GM10248 (cell line): Measurements from ENCODE around the gene DIP2C.

ENCODE experiments used
- CTCF ChIA-PET: fragments of 300-600 bp; sonication (Branson Sonifier 250); formaldehyde crosslinking; extraction: SDS; loops from one replicate; lab custom pipeline; 2021; ENCODE audit warnings: antibody characterized with exemption; lab: Yijun Ruan, JAX
- POLR2A ChIA-PET: fragments of 350-650 bp; sonication (Branson Sonifier 250); formaldehyde crosslinking; extraction: SDS; loops from one replicate; lab custom pipeline; 2020; ENCODE audit warnings: antibody characterized with exemption; lab: Yijun Ruan, JAX
- DNase-seq: peaks from one replicate; pipeline ENCODE4 v3.0.0; 2012; ENCODE audit errors: extremely low spot score
- TF ChIP-seq, protein P1 (sequence below): IDR thresholded peaks from 2 replicates; pipeline ENCODE4 v1.5.1; 2012; ENCODE audit warnings: mild to moderate bottlenecking, low read depth; ENCODE audit errors: extremely low read depth, missing control alignments, control extremely low read depth

Gene DIP2C

DNA sequence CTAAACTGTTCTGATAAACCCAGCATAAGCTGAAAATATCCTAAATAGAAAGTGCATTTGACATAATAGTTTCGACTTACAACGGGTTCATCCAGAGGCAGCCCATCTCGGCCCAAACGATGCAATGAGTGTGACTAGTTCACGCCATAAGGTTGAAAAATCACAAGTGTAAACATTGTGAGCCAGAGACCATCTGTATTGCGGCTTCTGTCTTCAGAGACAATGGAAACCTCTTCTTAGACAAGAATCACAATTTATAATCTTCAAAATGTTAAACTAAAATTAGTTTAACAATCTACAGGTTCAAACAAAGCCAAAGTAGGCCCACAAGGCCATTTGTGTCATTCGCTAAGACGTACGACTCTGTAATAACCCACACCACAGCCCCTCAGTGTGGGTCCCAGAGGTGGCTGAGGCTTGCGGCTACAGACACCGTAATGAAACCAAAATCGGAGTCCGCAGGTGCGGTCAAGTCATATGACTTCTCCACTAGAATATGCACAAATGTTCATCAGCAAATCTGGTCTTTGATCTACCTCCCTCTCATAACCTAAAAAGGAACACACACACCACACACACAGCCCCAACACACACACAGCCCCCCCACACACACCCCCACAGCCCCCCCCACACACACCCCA, 81.8 kb downstream of the DIP2C start:
- DNase-seq = no peak
- POLR2A ChIA-PET = no interaction called here
- CTCF ChIA-PET = no interaction called here
- TF ChIP-seq, protein P1, sequence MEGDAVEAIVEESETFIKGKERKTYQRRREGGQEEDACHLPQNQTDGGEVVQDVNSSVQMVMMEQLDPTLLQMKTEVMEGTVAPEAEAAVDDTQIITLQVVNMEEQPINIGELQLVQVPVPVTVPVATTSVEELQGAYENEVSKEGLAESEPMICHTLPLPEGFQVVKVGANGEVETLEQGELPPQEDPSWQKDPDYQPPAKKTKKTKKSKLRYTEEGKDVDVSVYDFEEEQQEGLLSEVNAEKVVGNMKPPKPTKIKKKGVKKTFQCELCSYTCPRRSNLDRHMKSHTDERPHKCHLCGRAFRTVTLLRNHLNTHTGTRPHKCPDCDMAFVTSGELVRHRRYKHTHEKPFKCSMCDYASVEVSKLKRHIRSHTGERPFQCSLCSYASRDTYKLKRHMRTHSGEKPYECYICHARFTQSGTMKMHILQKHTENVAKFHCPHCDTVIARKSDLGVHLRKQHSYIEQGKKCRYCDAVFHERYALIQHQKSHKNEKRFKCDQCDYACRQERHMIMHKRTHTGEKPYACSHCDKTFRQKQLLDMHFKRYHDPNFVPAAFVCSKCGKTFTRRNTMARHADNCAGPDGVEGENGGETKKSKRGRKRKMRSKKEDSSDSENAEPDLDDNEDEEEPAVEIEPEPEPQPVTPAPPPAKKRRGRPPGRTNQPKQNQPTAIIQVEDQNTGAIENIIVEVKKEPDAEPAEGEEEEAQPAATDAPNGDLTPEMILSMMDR = no peak

DNA sequence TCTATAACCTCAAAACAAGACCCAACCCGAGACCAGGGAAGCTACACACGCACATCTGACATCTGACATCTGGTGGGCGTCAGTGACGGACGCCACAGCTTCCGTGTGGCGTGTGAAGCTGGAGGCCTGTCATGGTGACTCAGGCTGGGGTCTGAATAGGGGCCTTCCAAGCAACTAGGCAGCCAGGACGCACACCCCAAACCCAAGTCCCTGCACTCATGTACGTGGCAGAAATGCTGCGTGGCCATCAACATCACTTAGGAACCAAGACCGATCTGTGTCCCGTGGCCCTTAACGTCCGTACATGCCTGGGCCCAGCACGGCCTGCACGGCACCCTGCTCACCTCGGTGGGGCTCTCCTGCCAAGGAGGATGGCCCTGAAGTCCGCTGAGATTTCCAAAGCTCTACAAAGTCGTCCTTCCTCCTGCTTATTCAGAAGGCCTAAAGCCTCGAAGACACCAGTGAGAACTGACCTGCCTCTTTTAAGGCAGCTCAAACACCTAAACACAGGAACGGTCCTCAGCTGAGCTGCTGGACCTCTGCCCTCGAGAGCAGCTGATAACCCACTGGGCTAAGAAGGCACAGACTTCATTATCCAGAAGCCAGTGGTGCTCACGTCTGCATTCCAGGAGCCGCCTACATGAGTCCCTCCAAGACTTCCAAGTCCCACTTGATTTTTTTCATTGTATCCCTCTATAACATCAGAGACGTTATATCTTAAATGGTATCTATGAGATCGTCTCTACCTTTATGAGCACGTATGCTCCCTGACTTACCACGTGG, 82.5 kb downstream of the DIP2C start:
- ChIA-PET CTCF (no interaction called here), POLR2A (no interaction called here)
- no peak for DNase-seq
- TF ChIP-seq, protein P1 = no peak

DNA sequence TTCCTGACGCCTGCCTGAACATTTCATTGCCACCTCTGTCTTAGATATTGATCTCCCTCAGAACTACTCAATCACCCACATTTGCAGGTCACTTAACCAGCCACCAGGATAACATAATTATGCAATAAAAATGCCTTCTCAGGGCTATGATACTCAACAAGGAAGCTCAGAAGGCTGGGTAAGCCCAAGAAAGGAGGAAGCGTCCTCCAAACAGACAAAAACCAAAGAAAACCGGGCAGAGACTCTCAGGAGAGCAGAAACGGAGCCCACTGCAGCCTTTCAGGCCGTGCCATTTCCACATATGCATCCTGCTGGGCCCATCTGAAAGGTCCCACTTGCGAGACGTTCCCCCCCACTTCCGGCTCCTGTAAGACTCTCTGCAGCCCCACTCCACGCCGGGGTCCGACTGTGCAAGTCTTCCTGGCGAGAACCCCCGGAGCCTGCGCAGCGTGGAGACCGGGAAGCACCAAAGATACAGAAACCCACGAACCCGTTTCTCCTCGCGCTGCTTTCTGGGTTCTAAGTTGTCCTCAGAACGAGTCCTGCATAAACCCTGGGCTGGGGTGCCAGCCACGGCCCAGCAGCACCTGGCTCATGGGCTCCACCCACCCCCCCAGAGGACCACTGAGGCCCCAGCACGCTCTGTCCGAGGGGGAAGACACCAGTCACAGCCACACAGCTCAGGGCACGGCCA, 83.7 kb downstream of the DIP2C start:
- POLR2A ChIA-PET = no interaction called here
- no peak for DNase-seq
- TF ChIP-seq, protein P1 = no peak
- CTCF ChIA-PET = interaction anchor here (1.2 kb wide), 1 partner anchor 15 kb away, joined by 3 read pairs; no protein-coding TSS in a partner anchor

DNA sequence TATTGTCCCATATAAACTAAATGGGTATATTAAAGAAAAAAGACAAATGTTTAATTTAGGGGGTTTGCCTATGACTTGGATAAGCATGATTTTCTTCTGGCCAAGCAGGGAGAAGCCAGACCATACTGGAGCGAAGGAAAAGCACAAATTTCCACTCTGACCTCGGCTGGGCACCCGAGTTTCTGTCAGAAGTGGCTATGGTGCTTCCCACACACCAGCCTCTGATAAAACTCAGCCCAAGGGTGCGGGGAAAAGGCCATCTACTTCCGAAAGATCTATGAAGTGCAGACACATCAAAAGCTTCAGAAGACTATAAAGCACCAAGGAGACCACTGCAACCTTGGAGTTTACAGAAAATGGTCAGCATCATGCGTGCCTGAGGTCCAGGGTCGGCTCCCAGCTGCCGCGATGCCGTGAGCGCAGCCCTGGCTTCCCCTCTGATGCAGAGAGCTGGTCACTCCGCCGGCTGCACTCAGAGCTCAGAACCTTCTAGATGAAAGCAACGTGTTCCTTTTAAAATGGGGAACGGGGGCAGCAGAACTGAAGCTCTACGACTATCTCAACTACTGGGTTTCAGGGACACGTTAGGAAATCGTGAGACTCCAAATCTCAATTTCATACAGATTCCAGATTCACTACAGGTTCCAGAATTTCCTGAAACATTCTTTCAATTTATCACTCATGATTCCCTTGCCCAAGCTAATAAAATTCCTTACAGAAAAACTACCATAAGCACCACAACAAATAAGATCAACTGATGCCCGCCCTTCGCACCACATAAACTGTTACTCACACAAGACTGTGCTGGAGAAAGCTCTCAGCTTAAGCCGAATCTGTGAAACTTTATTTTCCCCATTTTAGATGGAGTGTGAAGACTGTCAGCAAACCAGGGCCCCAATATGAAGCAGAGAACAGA, 84.5 kb downstream of the DIP2C start:
- TF ChIP-seq, protein P1 = no peak
- CTCF ChIA-PET = interaction anchor here (1.2 kb wide), 1 partner anchor 14 kb away, joined by 3 read pairs; no protein-coding TSS in a partner anchor
- DNase-seq = no peak
- POLR2A ChIA-PET = no interaction called here

DNA sequence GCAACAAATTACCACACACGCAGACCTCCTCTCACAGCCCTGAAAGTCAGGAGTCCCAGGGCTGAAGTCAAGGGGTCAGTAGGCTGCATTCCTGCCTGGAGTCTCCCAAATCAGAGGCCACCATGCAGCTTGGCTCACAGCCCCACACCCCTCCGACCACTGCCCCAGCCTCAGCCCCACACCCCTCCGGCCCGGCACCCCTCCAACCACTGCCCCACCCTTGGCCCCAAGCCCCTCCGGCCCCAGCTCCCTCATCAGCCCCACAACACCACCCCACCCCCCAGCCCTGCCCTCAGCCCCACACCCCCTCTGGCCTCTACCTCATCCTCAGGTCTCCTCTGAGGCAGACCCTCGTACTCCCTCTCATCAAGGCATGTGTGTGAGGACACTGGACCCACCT, 85.7 kb downstream of the DIP2C start:
- TF ChIP-seq, protein P1 = no peak
- POLR2A ChIA-PET = no interaction called here
- DNase-seq = no peak
- CTCF ChIA-PET = no interaction called here
